NCI-H2029 (cell line): ENCODE results near the gene GMCL2.

Experiments used
- DNase-seq: peaks from one replicate; lab custom pipeline; 2025; lab: John Stamatoyannopoulos, UW

Gene GMCL2

GRCh38 chr5:178143246-178143645 lies 43.9 kb downstream of the GMCL2 start:
- DNase-seq: no peak

GRCh38 chr5:178142642-178143041 lies 44.5 kb downstream of the GMCL2 start:
- DNase-seq: no peak

- DNase-seq: no peak
These were observed 45.6 kb downstream of the GMCL2 start for GRCh38 chr5:178141550-178141949.

- no peak for DNase-seq
These were observed 49.2 kb downstream of the GMCL2 start for GRCh38 chr5:178137991-178138390.

GRCh38 chr5:178136990-178137389 lies 50.2 kb downstream of the GMCL2 start:
- DNase-seq: no peak
